ENCODE data around the gene REST. TPM values are rescaled to one million over a fixed set of nuclear protein-coding genes. Genes with fewer than 3 reads are reported as not detected.
A peak's percentile ranks its signal among the peaks of the same experiment; 100 is the strongest.

The REST gene
- total RNA-seq, 1 experiment from 2014 or later, result 28.3 TPM

DNA sequence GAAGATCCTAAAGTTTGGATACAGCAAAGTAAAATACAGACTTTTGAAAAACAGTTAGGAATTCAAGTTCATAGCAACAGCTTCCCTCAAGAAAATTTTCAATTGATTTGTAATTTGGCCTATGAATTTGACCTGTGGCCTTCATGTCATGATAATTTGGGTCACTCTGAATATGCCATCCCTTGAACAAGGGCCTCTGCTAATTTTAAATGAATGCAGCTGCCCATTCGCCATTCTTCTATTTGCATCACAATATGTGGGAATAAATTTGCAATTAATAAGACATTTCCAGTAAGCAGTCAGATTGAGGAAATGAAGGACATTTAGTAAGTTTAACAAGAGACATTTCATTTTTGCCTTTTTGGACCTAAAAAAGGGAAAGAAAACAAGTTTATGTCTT lies 1.9 kb upstream of the REST start:
- ChIA-PET CTCF (no interaction called here), POLR2A (ENCODE audit: unreplicated experiment) (no interaction called here)
- H3K27me3 ChIP-seq (ENCODE audit: insufficient read depth, low read depth), result no peaks in the 10 kb centered on the region
- H3K9me2 ChIP-seq (ENCODE audit: insufficient read depth), result no peaks in the 10 kb centered on the region
- H3F3A ChIP-seq (ENCODE audit: insufficient read depth, low read depth), result no peaks in the 10 kb centered on the region
- no peak overlapping the region for H3K4me2 ChIP-seq
- BruUV-seq (replicated peaks), result no TSS peak
- H3K4me1 ChIP-seq (replicated peaks; ENCODE audit: insufficient read depth), result peaks cover 13% of the 10 kb centered on the region
- intact Hi-C loops (cut with micrococcal nuclease; ENCODE audit: unreplicated experiment), result no loop called here
- TF ChIP-seq EZH2 (IDR thresholded peaks at IDR 0.05; ENCODE audit: low read depth), result no peak
- TF ChIP-seq, protein P1, sequence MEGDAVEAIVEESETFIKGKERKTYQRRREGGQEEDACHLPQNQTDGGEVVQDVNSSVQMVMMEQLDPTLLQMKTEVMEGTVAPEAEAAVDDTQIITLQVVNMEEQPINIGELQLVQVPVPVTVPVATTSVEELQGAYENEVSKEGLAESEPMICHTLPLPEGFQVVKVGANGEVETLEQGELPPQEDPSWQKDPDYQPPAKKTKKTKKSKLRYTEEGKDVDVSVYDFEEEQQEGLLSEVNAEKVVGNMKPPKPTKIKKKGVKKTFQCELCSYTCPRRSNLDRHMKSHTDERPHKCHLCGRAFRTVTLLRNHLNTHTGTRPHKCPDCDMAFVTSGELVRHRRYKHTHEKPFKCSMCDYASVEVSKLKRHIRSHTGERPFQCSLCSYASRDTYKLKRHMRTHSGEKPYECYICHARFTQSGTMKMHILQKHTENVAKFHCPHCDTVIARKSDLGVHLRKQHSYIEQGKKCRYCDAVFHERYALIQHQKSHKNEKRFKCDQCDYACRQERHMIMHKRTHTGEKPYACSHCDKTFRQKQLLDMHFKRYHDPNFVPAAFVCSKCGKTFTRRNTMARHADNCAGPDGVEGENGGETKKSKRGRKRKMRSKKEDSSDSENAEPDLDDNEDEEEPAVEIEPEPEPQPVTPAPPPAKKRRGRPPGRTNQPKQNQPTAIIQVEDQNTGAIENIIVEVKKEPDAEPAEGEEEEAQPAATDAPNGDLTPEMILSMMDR (conservative IDR thresholded peaks at IDR 0.05), result no peak
- no peaks in the 10 kb centered on the region for H3K9me3 ChIP-seq (ENCODE audit: insufficient read depth, low read depth)
- no peak for DNase-seq
- no peak overlapping the region for H2AFZ ChIP-seq
- peaks cover 10% of the 10 kb centered on the region for H4K20me1 ChIP-seq (ENCODE audit: insufficient read depth)
- no peak overlapping the region for H3K4me3 ChIP-seq
- no peak overlapping the region for H3K27ac ChIP-seq
- H3K79me2 ChIP-seq (ENCODE audit: low read depth), result peaks cover 19% of the 10 kb centered on the region
- no peaks in the 10 kb centered on the region for H3K36me3 ChIP-seq (ENCODE audit: low read depth)

- Histone ChIP-seq H3K27ac (no peak overlapping the region), H3K4me3 (peak overlapping the region; percentile 62), H4K20me1 (ENCODE audit: insufficient read depth) (peaks cover 10% of the 10 kb centered on the region), H3K9me2 (ENCODE audit: insufficient read depth) (no peaks in the 10 kb centered on the region), H3K27me3 (ENCODE audit: insufficient read depth, low read depth) (no peaks in the 10 kb centered on the region), H3K4me2 (peak overlapping the region; percentile 79), H3K36me3 (ENCODE audit: low read depth) (no peaks in the 10 kb centered on the region), H3K79me2 (ENCODE audit: low read depth) (peaks cover 29% of the 10 kb centered on the region), H3K9me3 (ENCODE audit: insufficient read depth, low read depth) (no peaks in the 10 kb centered on the region), H2AFZ (peak overlapping the region; percentile 78), H3K4me1 (replicated peaks; ENCODE audit: insufficient read depth) (peaks cover 13% of the 10 kb centered on the region), H3F3A (ENCODE audit: insufficient read depth, low read depth) (no peaks in the 10 kb centered on the region)
- DNase-seq, result peak in 1 of 2 experiments; percentile 2
- CTCF ChIA-PET, result interaction anchor here (0.7 kb wide), 1 partner anchor 81 kb away, joined by 5 read pairs; no protein-coding TSS in a partner anchor
- POLR2A ChIA-PET (ENCODE audit: unreplicated experiment), result interaction anchor here (0.5 to 0.6 kb wide), 2 partner anchors 684 to 1218 kb away, joined by 3 to 6 read pairs; no protein-coding TSS in a partner anchor
- intact Hi-C loops (cut with micrococcal nuclease; ENCODE audit: unreplicated experiment), result no loop called here
- TF ChIP-seq, protein P1 (conservative IDR thresholded peaks at IDR 0.05), result no peak
- no peak for TF ChIP-seq EZH2 (IDR thresholded peaks at IDR 0.05; ENCODE audit: low read depth)
- BruUV-seq (replicated peaks), result no TSS peak
These were observed 959 bp upstream of the REST start for GRCh38 chr4:56906489-56907393.

- POLR2A ChIA-PET (ENCODE audit: unreplicated experiment), result interaction anchor here (0.6 to 0.7 kb wide), 2 partner anchors 31 to 428 kb away, joined by 3 to 6 read pairs; no protein-coding TSS in a partner anchor
- Histone ChIP-seq H3K27ac (peak overlapping the region; percentile 44; the same call in 1 of the 2 replicates), H3K36me3 (ENCODE audit: low read depth) (no peaks in the 10 kb centered on the region), H2AFZ (peak overlapping the region; percentile 79), H3K79me2 (ENCODE audit: low read depth) (peaks cover 45% of the 10 kb centered on the region), H4K20me1 (ENCODE audit: insufficient read depth) (peaks cover 10% of the 10 kb centered on the region), H3K27me3 (ENCODE audit: insufficient read depth, low read depth) (no peaks in the 10 kb centered on the region), H3K9me3 (ENCODE audit: insufficient read depth, low read depth) (no peaks in the 10 kb centered on the region), H3F3A (ENCODE audit: insufficient read depth, low read depth) (no peaks in the 10 kb centered on the region), H3K4me2 (peak overlapping the region; percentile 80), H3K9me2 (ENCODE audit: insufficient read depth) (no peaks in the 10 kb centered on the region), H3K4me1 (replicated peaks; ENCODE audit: insufficient read depth) (peaks cover 13% of the 10 kb centered on the region), H3K4me3 (peak overlapping the region; percentile 77)
- no TSS peak for BruUV-seq (replicated peaks)
- intact Hi-C loops (cut with micrococcal nuclease; ENCODE audit: unreplicated experiment), result no loop called here
- DNase-seq, result peak in 1 of 2 experiments; percentile 49
- TF ChIP-seq, protein P1 (conservative IDR thresholded peaks at IDR 0.05), result no peak
- TF ChIP-seq EZH2 (IDR thresholded peaks at IDR 0.05; ENCODE audit: low read depth), result no peak
- CTCF ChIA-PET, result no interaction called here
These were observed 746 bp downstream of the REST start for GRCh38 chr4:56908206-56909085.
